ENCODE measurements around the gene STARD13. TPM values are rescaled to one million over a fixed set of nuclear protein-coding genes. Genes with fewer than 3 reads are reported as not detected.

The STARD13 gene
- total RNA-seq, 2 experiments from 2014 or later, result not detected

- Mint-ChIP-seq H3K9me3 (no peaks in the 10 kb centered on the region), H3K27me3 (peaks cover 4% of the 10 kb centered on the region), H3K36me3 (ENCODE audit: low read depth) (no peaks in the 10 kb centered on the region), H3K4me1 (ENCODE audit: low read depth) (peaks cover 3% of the 10 kb centered on the region), H3K27ac (no peak overlapping the region), H3K4me3 (no peak overlapping the region)
- ATAC-seq (no peak), DNase-seq (no peak)
- intact Hi-C loops (cut with micrococcal nuclease), result no loop called here
- POLR2A ChIA-PET, result no interaction called here
- TF ChIP-seq, protein P1, sequence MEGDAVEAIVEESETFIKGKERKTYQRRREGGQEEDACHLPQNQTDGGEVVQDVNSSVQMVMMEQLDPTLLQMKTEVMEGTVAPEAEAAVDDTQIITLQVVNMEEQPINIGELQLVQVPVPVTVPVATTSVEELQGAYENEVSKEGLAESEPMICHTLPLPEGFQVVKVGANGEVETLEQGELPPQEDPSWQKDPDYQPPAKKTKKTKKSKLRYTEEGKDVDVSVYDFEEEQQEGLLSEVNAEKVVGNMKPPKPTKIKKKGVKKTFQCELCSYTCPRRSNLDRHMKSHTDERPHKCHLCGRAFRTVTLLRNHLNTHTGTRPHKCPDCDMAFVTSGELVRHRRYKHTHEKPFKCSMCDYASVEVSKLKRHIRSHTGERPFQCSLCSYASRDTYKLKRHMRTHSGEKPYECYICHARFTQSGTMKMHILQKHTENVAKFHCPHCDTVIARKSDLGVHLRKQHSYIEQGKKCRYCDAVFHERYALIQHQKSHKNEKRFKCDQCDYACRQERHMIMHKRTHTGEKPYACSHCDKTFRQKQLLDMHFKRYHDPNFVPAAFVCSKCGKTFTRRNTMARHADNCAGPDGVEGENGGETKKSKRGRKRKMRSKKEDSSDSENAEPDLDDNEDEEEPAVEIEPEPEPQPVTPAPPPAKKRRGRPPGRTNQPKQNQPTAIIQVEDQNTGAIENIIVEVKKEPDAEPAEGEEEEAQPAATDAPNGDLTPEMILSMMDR (IDR thresholded peaks at IDR 0.05), result no peak
- CTCF ChIA-PET, result no interaction called here
Measured at GRCh38 chr13:33224191-33224590, 61.4 kb downstream of the STARD13 start.

GRCh38 chr13:33219926-33220325 lies 65.6 kb downstream of the STARD13 start:
- H3K36me3 Mint-ChIP-seq (ENCODE audit: low read depth), result no peaks in the 10 kb centered on the region
- intact Hi-C loops (cut with micrococcal nuclease), result no loop called here
- ATAC-seq, result no peak
- POLR2A ChIA-PET, result no interaction called here
- no peak overlapping the region for H3K4me3 Mint-ChIP-seq
- DNase-seq, result no peak
- no peaks in the 10 kb centered on the region for H3K9me3 Mint-ChIP-seq
- H3K4me1 Mint-ChIP-seq (ENCODE audit: low read depth), result no peaks in the 10 kb centered on the region
- TF ChIP-seq, protein P1 (IDR thresholded peaks at IDR 0.05), result no peak
- no peak overlapping the region for H3K27ac Mint-ChIP-seq
- CTCF ChIA-PET, result no interaction called here
- H3K27me3 Mint-ChIP-seq, result peaks cover 1% of the 10 kb centered on the region

DNA sequence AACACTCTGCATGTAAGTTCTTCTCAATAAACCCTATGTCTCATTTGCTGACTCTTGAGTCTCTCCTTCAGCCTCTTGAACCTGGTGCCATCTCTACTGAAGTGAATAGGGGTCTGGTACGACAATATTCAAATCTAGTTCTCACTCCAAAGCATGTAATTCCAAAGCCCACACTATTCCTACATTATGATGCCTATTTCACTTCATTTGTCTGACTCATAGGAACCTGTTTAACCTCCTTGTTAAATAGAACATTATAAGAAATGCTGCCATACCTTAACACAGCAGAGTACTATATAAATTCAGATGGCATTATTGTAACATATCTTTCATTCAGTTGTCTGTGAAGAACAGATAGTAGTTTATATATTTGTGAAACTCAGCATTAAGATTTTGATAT lies 67.1 kb downstream of the STARD13 start:
- POLR2A ChIA-PET, result no interaction called here
- CTCF ChIA-PET, result no interaction called here
- ATAC-seq, result no peak
- Mint-ChIP-seq H3K4me3 (no peak overlapping the region), H3K9me3 (no peaks in the 10 kb centered on the region), H3K36me3 (ENCODE audit: low read depth) (no peaks in the 10 kb centered on the region), H3K27me3 (peaks cover 1% of the 10 kb centered on the region), H3K4me1 (ENCODE audit: low read depth) (no peaks in the 10 kb centered on the region), H3K27ac (no peak overlapping the region)
- intact Hi-C loops (cut with micrococcal nuclease), result no loop called here
- TF ChIP-seq, protein P1 (IDR thresholded peaks at IDR 0.05), result no peak
- DNase-seq, result no peak

DNA sequence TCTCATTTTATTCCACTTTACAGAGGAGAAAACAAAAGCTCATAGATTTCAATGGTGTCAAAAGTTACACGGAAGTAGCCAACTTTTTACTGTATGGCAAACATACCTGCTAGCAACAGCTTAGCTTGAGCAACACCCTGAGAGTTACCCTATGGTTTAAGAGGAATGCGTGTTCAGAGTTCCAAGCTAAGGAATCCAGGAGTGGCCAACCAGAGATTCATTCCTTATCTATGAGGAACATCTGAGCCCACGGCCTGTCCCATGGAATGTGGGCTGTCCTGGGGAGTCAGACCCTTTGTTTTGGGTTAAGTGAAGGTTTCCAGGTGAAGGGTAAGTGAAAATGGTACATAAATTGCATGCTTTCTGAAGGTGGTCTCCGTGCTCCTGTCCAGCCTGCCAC lies 67.5 kb downstream of the STARD13 start:
- H3K27ac Mint-ChIP-seq, result no peak overlapping the region
- H3K27me3 Mint-ChIP-seq, result peaks cover 1% of the 10 kb centered on the region
- H3K36me3 Mint-ChIP-seq (ENCODE audit: low read depth), result no peaks in the 10 kb centered on the region
- no peaks in the 10 kb centered on the region for H3K9me3 Mint-ChIP-seq
- intact Hi-C loops (cut with micrococcal nuclease), result no loop called here
- H3K4me1 Mint-ChIP-seq (ENCODE audit: low read depth), result no peaks in the 10 kb centered on the region
- ChIA-PET CTCF (no interaction called here), POLR2A (no interaction called here)
- TF ChIP-seq, protein P1 (IDR thresholded peaks at IDR 0.05), result no peak
- DNase-seq (no peak), ATAC-seq (no peak)
- no peak overlapping the region for H3K4me3 Mint-ChIP-seq

DNA sequence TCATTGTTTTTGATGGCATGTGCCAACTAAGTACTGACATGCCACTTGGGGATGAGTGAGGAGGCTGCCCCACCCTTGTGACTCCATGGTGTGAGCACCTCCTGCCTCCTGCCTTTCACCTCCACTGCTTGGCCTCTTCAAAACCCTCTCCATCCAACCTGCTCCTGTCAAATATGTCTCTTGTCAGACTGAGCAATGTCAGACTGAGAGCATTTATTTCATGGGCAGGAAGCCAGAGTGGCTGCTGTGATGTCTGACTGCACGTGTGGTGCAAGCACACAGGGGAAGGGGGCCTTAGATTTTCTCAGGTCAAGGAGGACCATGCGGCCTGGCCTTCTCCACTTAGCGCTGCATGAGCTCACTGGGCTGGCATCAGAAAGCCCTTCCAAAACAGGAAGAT lies 68.3 kb downstream of the STARD13 start:
- TF ChIP-seq, protein P1 (IDR thresholded peaks at IDR 0.05), result no peak
- ChIA-PET POLR2A (no interaction called here), CTCF (interaction anchor here (0.5 to 0.7 kb wide), 2 partner anchors 189 to 327 kb away, joined by 3 read pairs; no protein-coding TSS in a partner anchor)
- no peaks in the 10 kb centered on the region for H3K9me3 Mint-ChIP-seq
- H3K4me3 Mint-ChIP-seq, result no peak overlapping the region
- DNase-seq (no peak), ATAC-seq (no peak)
- H3K27ac Mint-ChIP-seq, result no peak overlapping the region
- H3K36me3 Mint-ChIP-seq (ENCODE audit: low read depth), result no peaks in the 10 kb centered on the region
- intact Hi-C loops (cut with micrococcal nuclease), result no loop called here
- H3K27me3 Mint-ChIP-seq, result peaks cover 1% of the 10 kb centered on the region
- no peaks in the 10 kb centered on the region for H3K4me1 Mint-ChIP-seq (ENCODE audit: low read depth)
